Measurements from ENCODE around the gene ZEB2. TPM values are rescaled to one million over a fixed set of nuclear protein-coding genes. Genes with fewer than 3 reads are reported as not detected.
A peak's percentile ranks its signal among the peaks of the same experiment; 100 is the strongest.

The ZEB2 gene
- total and polyA plus RNA-seq, 4 donors, result 7.6 to 39.6 (median 22.2) TPM

- H3K27me3 ChIP-seq (ENCODE audit: control insufficient read depth in 4 of 4, insufficient read depth in 4 of 4, low read length in 3 of 4), result no peaks in the 10 kb centered on the region
- H3K9ac ChIP-seq (ENCODE audit: low read depth in 1 of 2, low read length in 2 of 2), result no peak overlapping the region
- H3K36me3 ChIP-seq (ENCODE audit: control insufficient read depth in 4 of 4, insufficient read depth in 3 of 4, low read depth in 1 of 4, low read length in 3 of 4), result no peaks in the 10 kb centered on the region
- DNase-seq (ENCODE audit: low spot score), result no peak
- WGBS, result 74% methylated on average over 4 of the region's 4 CpGs
- H3K4me3 ChIP-seq (ENCODE audit: low read depth in 1 of 3, low read length in 3 of 3), result no peak overlapping the region
- H3K9me3 ChIP-seq (ENCODE audit: control insufficient read depth in 4 of 4, low read length in 3 of 4), result no peaks in the 10 kb centered on the region
- no peaks in the 10 kb centered on the region for H3K4me1 ChIP-seq (ENCODE audit: control insufficient read depth in 4 of 4, insufficient read depth in 4 of 4, low read length in 3 of 4)
- H3K27ac ChIP-seq (ENCODE audit: low read depth in 1 of 2, low read length in 2 of 2), result peak overlapping the region in 1 of 2 donors; percentile 11
- TF ChIP-seq SP1 (IDR thresholded peaks at IDR 0.05) (no peak), CTCF (IDR thresholded peaks at IDR 0.05; ENCODE audit: low read depth, low read length, missing input control) (no peak), JUND (IDR thresholded peaks at IDR 0.05) (peak in 1 of 2 donors; percentile 30)
These were observed 162.1 kb downstream of the ZEB2 start for GRCh38 chr2:144357623-144358373.

- Histone ChIP-seq H3K9me3 (ENCODE audit: control insufficient read depth in 4 of 4, low read length in 3 of 4) (no peaks in the 10 kb centered on the region), H3K4me3 (ENCODE audit: low read depth in 1 of 3, low read length in 3 of 3) (no peak overlapping the region), H3K36me3 (ENCODE audit: control insufficient read depth in 4 of 4, insufficient read depth in 3 of 4, low read depth in 1 of 4, low read length in 3 of 4) (no peaks in the 10 kb centered on the region), H3K4me1 (ENCODE audit: control insufficient read depth in 4 of 4, insufficient read depth in 4 of 4, low read length in 3 of 4) (no peaks in the 10 kb centered on the region), H3K9ac (ENCODE audit: low read depth in 1 of 2, low read length in 2 of 2) (no peak overlapping the region), H3K27me3 (ENCODE audit: control insufficient read depth in 4 of 4, insufficient read depth in 4 of 4, low read length in 3 of 4) (no peaks in the 10 kb centered on the region), H3K27ac (ENCODE audit: low read depth in 1 of 2, low read length in 2 of 2) (no peak overlapping the region)
- no peak for DNase-seq (ENCODE audit: low spot score)
- 76% methylated on average over 3 of the region's 3 CpGs for WGBS
- no peak for TF ChIP-seq RXRA (IDR thresholded peaks at IDR 0.05)
- TF ChIP-seq RAD21 (IDR thresholded peaks at IDR 0.05), result no peak
- TF ChIP-seq FOXA1 (IDR thresholded peaks at IDR 0.05), result no peak
- no peak for TF ChIP-seq TAF1 (conservative IDR thresholded peaks at IDR 0.05)
- TF ChIP-seq ATF3 (IDR thresholded peaks at IDR 0.05), result no peak
- no peak for TF ChIP-seq YY1 (IDR thresholded peaks at IDR 0.05)
- no peak for TF ChIP-seq REST (IDR thresholded peaks at IDR 0.05)
- no peak for TF ChIP-seq EGR1 (IDR thresholded peaks at IDR 0.05; ENCODE audit: low read depth in 2 of 2)
- TF ChIP-seq HNF4G (IDR thresholded peaks at IDR 0.05), result no peak
- TF ChIP-seq NR2F2 (IDR thresholded peaks at IDR 0.05), result no peak
- no peak for TF ChIP-seq SP1 (IDR thresholded peaks at IDR 0.05)
These were observed 163.5 kb downstream of the ZEB2 start for GRCh38 chr2:144356402-144356801.
